CD14-positive monocyte (primary cell): ENCODE results near the gene CYP4V2. TPM values are rescaled to one million over a fixed set of nuclear protein-coding genes. Genes with fewer than 3 reads are reported as not detected.

ENCODE experiments used
- DNase-seq, 3 donors: peaks; one replicate each; pipeline ENCODE4 v3.0.0-alpha.2; 2011 to 2022
- H2AFZ ChIP-seq: 2 replicates; pipeline ENCODE4 v1.6.0; 2012; ENCODE audit warnings: mild to moderate bottlenecking, low read depth, low read length, inconsistent platforms; ENCODE audit not compliant: insufficient read depth, poor library complexity, severe bottlenecking
- H3K27ac ChIP-seq, 2 donors: 1 replicate in 1 of 2; 2 replicates in 1 of 2; pipeline ENCODE4 v1.5.1; 2012 to 2013; ENCODE audit warnings: low read length in 2 of 2, control low read depth in 1 of 2, inconsistent platforms in 1 of 2, low read depth in 1 of 2, mild to moderate bottlenecking in 1 of 2
- H3K27me3 ChIP-seq, 2 donors: one replicate each; pipeline versions ENCODE4 v1.6.0 to v1.6.1; 2011 to 2013; ENCODE audit warnings: low read length in 2 of 2; ENCODE audit not compliant: control insufficient read depth in 2 of 2, insufficient read depth in 2 of 2
- H3K36me3 ChIP-seq, 2 donors: replicated peaks in 1 of 2; 1 replicate in 1 of 2; 2 replicates in 1 of 2; pipeline versions ENCODE4 v1.5.1 to v1.6.1; 2012 to 2013; ENCODE audit warnings: low read length in 2 of 2, control low read depth in 1 of 2, inconsistent platforms in 1 of 2, mild to moderate bottlenecking in 1 of 2; ENCODE audit not compliant: insufficient read depth in 2 of 2, control insufficient read depth in 1 of 2
- H3K4me1 ChIP-seq, 2 donors: 1 replicate in 1 of 2; 2 replicates in 1 of 2; pipeline versions ENCODE4 v1.5.1 to v1.6.1; 2012 to 2013; ENCODE audit warnings: low read length in 2 of 2, control low read depth in 1 of 2, inconsistent platforms in 1 of 2, mild to moderate bottlenecking in 1 of 2, moderate library complexity in 1 of 2; ENCODE audit not compliant: insufficient read depth in 2 of 2, control insufficient read depth in 1 of 2
- H3K4me2 ChIP-seq: replicated peaks from 2 replicates; pipeline ENCODE3; 2012; ENCODE audit warnings: low read length, moderate library complexity, mild to moderate bottlenecking; ENCODE audit not compliant: poor library complexity, severe bottlenecking; ENCODE audit errors: extremely low read depth
- H3K4me3 ChIP-seq, 3 experiments: fragments of 200-600 bp in 1 of 3; sonication (generic) in 1 of 3; replicated peaks in 1 of 3; 1 replicate in 2 of 3; 2 replicates in 1 of 3; pipeline ENCODE4 v1.5.1; 2011 to 2013; ENCODE audit warnings: low read length in 3 of 3, mild to moderate bottlenecking in 3 of 3, control low read depth in 2 of 3, low read depth in 2 of 3, inconsistent platforms in 1 of 3, moderate library complexity in 1 of 3
- H3K79me2 ChIP-seq: 2 replicates; pipeline ENCODE4 v1.6.0; 2012; ENCODE audit warnings: mild to moderate bottlenecking, control low read depth, inconsistent platforms, low read length, moderate library complexity; ENCODE audit not compliant: insufficient read depth
- H3K9ac ChIP-seq: 2 replicates; pipeline ENCODE4 v1.6.0; 2017; ENCODE audit warnings: low read length, mild to moderate bottlenecking; ENCODE audit not compliant: insufficient read depth, poor library complexity, severe bottlenecking
- H3K9me3 ChIP-seq, 2 donors: replicated peaks in 1 of 2; 1 replicate in 1 of 2; 2 replicates in 1 of 2; pipeline versions ENCODE4 v1.5.1 to v1.6.1; 2012 to 2013; ENCODE audit warnings: low read length in 2 of 2, control low read depth in 1 of 2; ENCODE audit not compliant: control insufficient read depth in 1 of 2, insufficient read depth in 1 of 2
- H4K20me1 ChIP-seq: 2 replicates; pipeline ENCODE4 v1.6.0; 2012; ENCODE audit warnings: mild to moderate bottlenecking, low read length, control low read depth, moderate library complexity; ENCODE audit not compliant: insufficient read depth
- H3K27ac Mint-ChIP-seq, 7 donors: one replicate each; pipeline ENCODE4 v1.8.0; 2020; ENCODE audit warnings: mild to moderate bottlenecking in 7 of 7, mixed read lengths in 7 of 7, moderate library complexity in 6 of 7, inconsistent platforms in 2 of 7
- H3K27me3 Mint-ChIP-seq, 3 donors: one replicate each; pipeline ENCODE4 v1.8.0; 2021 to 2022; ENCODE audit warnings: low read depth in 3 of 3, mild to moderate bottlenecking in 3 of 3, mixed read lengths in 3 of 3, moderate library complexity in 3 of 3, inconsistent platforms in 1 of 3
- H3K36me3 Mint-ChIP-seq, 2 donors: one replicate each; pipeline ENCODE4 v1.8.0; 2020; ENCODE audit warnings: mixed read lengths in 2 of 2, inconsistent platforms in 1 of 2, mild to moderate bottlenecking in 1 of 2
- H3K4me1 Mint-ChIP-seq: one replicate; pipeline ENCODE4 v1.8.0; 2020; ENCODE audit warnings: mild to moderate bottlenecking, mixed read lengths
- H3K4me3 Mint-ChIP-seq, 2 donors: one replicate each; pipeline ENCODE4 v1.8.0; 2020; ENCODE audit warnings: mild to moderate bottlenecking in 2 of 2, mixed read lengths in 2 of 2, moderate library complexity in 1 of 2
- H3K9me3 Mint-ChIP-seq, 7 donors: one replicate each; pipeline ENCODE4 v1.8.0; 2020 to 2022; ENCODE audit warnings: mixed read lengths in 7 of 7, mild to moderate bottlenecking in 6 of 7, moderate library complexity in 6 of 7, inconsistent platforms in 2 of 7
- CTCF ChIP-seq: fragments of 200-600 bp; IDR thresholded peaks from one replicate; pipeline ENCODE4 v1.8.0; 2022; ENCODE audit warnings: antibody characterized with exemption, mild to moderate bottlenecking
- WGBS: methylation state at CpG from one replicate; pipeline ENCODE4 v1.1.5; 2013; ENCODE audit warnings: missing lambda C conversion rate; ENCODE audit not compliant: insufficient coverage; 5-methylcytosine and 5-hydroxymethylcytosine counted together
- intact Hi-C, 2 donors: fragments of 100-400 bp; cut with micrococcal nuclease; formaldehyde crosslinking; loops; one replicate each; pipeline versions ENCODE4 v1.15.0 to v1.15.1; 2023
- polyA plus RNA-seq, 3 donors: library from polyadenylated mRNA; depleted of rRNA in 1 of 3; unstranded in 2 of 3; stranded (reverse) in 1 of 3; fragments of 300-500 nt in 2 of 3; fragments of >200 nt in 1 of 3; fragmentation: Illumina TruSeq in 2 of 3; gene quantifications; 1 replicate in 2 of 3; 2 replicates in 1 of 3; pipeline ENCODE4 v1.2.3, GENCODE V29; 2012 to 2021

Gene CYP4V2
- polyA plus RNA-seq, 3 donors: 6.3 to 10.5 (median 6.3) TPM

GRCh38 chr4:186150926-186151325 is 40.4 kb upstream of the CYP4V2 start:
- no peaks in the 10 kb centered on the region for H3K4me1 Mint-ChIP-seq
- WGBS: 95% methylated on average over 10 of the region's 13 CpGs
- H3K27me3 Mint-ChIP-seq: peaks cover 20 to 41% (median 31%) of the 10 kb centered on the region in 3 donors
- intact Hi-C loops: no loop called here
- H3K4me1 ChIP-seq: no peaks in the 10 kb centered on the region
- H3K36me3 ChIP-seq: no peaks in the 10 kb centered on the region
- no peak overlapping the region for H3K27ac ChIP-seq
- no peak overlapping the region for H3K4me2 ChIP-seq
- peaks cover 0 to 3% (median 0%) of the 10 kb centered on the region in 7 donors for H3K9me3 Mint-ChIP-seq
- H3K36me3 Mint-ChIP-seq: no peaks in the 10 kb centered on the region
- no peak for TF ChIP-seq CTCF
- no peak overlapping the region for H3K27ac Mint-ChIP-seq
- no peak overlapping the region for H3K9ac ChIP-seq
- peaks cover 8 to 23% of the 10 kb centered on the region in 2 donors for H3K27me3 ChIP-seq
- H3K4me3 Mint-ChIP-seq: no peak overlapping the region
- H3K4me3 ChIP-seq: no peak overlapping the region
- H3K9me3 ChIP-seq: no peaks in the 10 kb centered on the region
- no peaks in the 10 kb centered on the region for H4K20me1 ChIP-seq
- no peak overlapping the region for H2AFZ ChIP-seq
- DNase-seq: no peak
- no peaks in the 10 kb centered on the region for H3K79me2 ChIP-seq

GRCh38 chr4:186151499-186151898 is 39.9 kb upstream of the CYP4V2 start:
- Mint-ChIP-seq H3K4me3 (no peak overlapping the region), H3K27me3 (peaks cover 14 to 35% (median 27%) of the 10 kb centered on the region in 3 donors), H3K27ac (no peak overlapping the region), H3K36me3 (no peaks in the 10 kb centered on the region), H3K4me1 (no peaks in the 10 kb centered on the region), H3K9me3 (peaks cover 0 to 3% (median 0%) of the 10 kb centered on the region in 7 donors)
- no peak overlapping the region for H3K27ac ChIP-seq
- no peaks in the 10 kb centered on the region for H3K36me3 ChIP-seq
- intact Hi-C loops: no loop called here
- no peak overlapping the region for H2AFZ ChIP-seq
- no peak for DNase-seq
- H3K4me2 ChIP-seq: no peak overlapping the region
- no peak overlapping the region for H3K4me3 ChIP-seq
- TF ChIP-seq CTCF: no peak
- 85% methylated on average over 2 of the region's 7 CpGs for WGBS
- H3K4me1 ChIP-seq: no peaks in the 10 kb centered on the region
- no peaks in the 10 kb centered on the region for H3K9me3 ChIP-seq
- H4K20me1 ChIP-seq: no peaks in the 10 kb centered on the region
- H3K27me3 ChIP-seq: peaks cover 2 to 17% of the 10 kb centered on the region in 2 donors
- no peaks in the 10 kb centered on the region for H3K79me2 ChIP-seq
- no peak overlapping the region for H3K9ac ChIP-seq
